Gastrocnemius medialis (tissue), 4 donors: ENCODE measurements around the gene SHH. TPM values are rescaled to one million over a fixed set of nuclear protein-coding genes. Genes with fewer than 3 reads are reported as not detected.

Experiments used
- ATAC-seq, 2 donors: fragments of 150-250 bp; one replicate each; pipeline ENCODE4 v1.9.1; 2016
- DNase-seq, 2 donors: peaks; one replicate each; pipeline ENCODE4 v3.0.0-alpha.2; 2019
- H3K27ac ChIP-seq, 4 donors: fragments of 200-600 bp; sonication (generic); 1 replicate in 1 of 4; 2 replicates in 3 of 4; pipeline ENCODE4 v1.5.1; 2016 to 2018; ENCODE audit warnings: mild to moderate bottlenecking in 2 of 4, moderate library complexity in 1 of 4
- H3K27me3 ChIP-seq, 3 donors: fragments of 200-600 bp; sonication (generic) in 2 of 3; 1 replicate in 1 of 3; 2 replicates in 2 of 3; pipeline versions ENCODE4 v1.5.1 to v1.6.0; 2016 to 2019; ENCODE audit warnings: mild to moderate bottlenecking in 1 of 3, moderate library complexity in 1 of 3
- H3K36me3 ChIP-seq, 2 donors: fragments of 200-600 bp; sonication (generic) in 1 of 2; one replicate each; pipeline ENCODE4 v1.5.1; 2017 to 2018
- H3K4me1 ChIP-seq, 2 donors: fragments of 200-600 bp; sonication (generic) in 1 of 2; one replicate each; pipeline ENCODE4 v1.5.1; 2016 to 2017; ENCODE audit warnings: mild to moderate bottlenecking in 2 of 2
- H3K4me3 ChIP-seq, 4 donors: fragments of 200-600 bp; sonication (generic) in 3 of 4; 1 replicate in 1 of 4; 2 replicates in 3 of 4; pipeline ENCODE4 v1.5.1; 2016 to 2019; ENCODE audit warnings: mild to moderate bottlenecking in 2 of 4
- H3K9me3 ChIP-seq, 3 donors: fragments of 200-600 bp; sonication (generic) in 2 of 3; 1 replicate in 1 of 3; 2 replicates in 2 of 3; pipeline ENCODE4 v1.5.1; 2016 to 2019
- POLR2A ChIP-seq, 2 donors: fragments of 450-650 bp; IDR thresholded peaks; one replicate each; pipeline ENCODE4 v1.6.1; 2017; ENCODE audit warnings: antibody characterized with exemption in 2 of 2, mild to moderate bottlenecking in 2 of 2, moderate library complexity in 2 of 2
- in situ Hi-C, 4 donors: fragments of 200-750 bp; cut with MboI; loops; one replicate each; pipeline versions ENCODE4 v1.15.0 to v1.8.0; 2017; ENCODE audit warnings: low sequenced_read_pairs in 4 of 4
- intact Hi-C: fragments of 100-400 bp; cut with DNase I; formaldehyde crosslinking; loops from one replicate; pipeline ENCODE4 v1.15.1; 2023; ENCODE audit warnings: low total_unique reads
- total RNA-seq, 4 donors: library from RNA; depleted of rRNA; stranded (reverse); fragments of >200 nt; gene quantifications; one replicate each; pipeline versions ENCODE4 v1.1.0 to v1.2.3, GENCODE V29; 2016
- TF ChIP-seq, protein P1 (sequence below), 5 experiments: fragments of 450-650 bp in 3 of 5; fragments of 200-600 bp in 2 of 5; sonication (generic) in 2 of 5; IDR thresholded peaks in 4 of 5; conservative IDR thresholded peaks in 1 of 5; 1 replicate in 4 of 5; 2 replicates in 1 of 5; pipeline ENCODE4 v1.5.1; 2016 to 2019; ENCODE audit warnings: antibody characterized with exemption in 5 of 5, mild to moderate bottlenecking in 3 of 5, moderate library complexity in 3 of 5

Gene SHH
- total RNA-seq, 4 donors from 2014 or later: not detected

DNA sequence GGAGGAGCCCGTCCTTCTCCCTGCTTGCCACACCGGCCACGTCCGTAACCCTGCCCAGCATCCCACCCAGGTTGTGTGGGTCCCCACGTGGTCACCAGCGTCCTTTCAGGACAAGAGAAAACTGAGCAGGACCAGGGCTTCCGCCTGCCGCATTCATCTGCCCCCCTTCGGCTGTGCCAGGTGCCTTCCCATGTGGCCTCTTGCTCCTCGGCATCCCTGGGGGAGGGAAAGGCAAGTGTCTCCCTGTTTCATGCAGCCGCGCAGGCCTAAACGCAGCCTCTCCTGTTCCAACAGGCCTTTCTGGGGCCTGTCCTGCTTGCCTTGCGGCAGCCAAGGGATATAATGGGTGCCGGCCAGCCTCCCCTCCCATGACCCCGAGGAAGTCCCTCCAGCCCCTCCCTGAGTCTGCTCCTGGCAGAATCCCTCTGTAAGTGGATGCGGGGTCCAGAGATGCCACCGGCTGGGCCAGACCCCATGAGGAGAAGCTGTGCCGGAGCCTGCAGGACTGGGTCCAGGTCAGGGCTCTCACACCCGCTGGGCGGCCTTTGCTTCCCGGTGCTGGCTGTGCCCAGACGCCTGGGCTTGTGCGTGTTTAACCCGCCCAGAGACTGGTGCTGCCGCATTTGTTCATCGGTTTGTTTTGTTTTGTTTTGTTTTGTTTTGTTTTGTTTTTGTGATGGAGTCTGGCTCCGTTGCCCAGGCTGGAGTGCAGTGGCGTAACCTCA lies 23.1 kb downstream of the SHH start:
- TF ChIP-seq POLR2A (IDR thresholded peaks at IDR 0.05): no peak
- TF ChIP-seq, protein P1, sequence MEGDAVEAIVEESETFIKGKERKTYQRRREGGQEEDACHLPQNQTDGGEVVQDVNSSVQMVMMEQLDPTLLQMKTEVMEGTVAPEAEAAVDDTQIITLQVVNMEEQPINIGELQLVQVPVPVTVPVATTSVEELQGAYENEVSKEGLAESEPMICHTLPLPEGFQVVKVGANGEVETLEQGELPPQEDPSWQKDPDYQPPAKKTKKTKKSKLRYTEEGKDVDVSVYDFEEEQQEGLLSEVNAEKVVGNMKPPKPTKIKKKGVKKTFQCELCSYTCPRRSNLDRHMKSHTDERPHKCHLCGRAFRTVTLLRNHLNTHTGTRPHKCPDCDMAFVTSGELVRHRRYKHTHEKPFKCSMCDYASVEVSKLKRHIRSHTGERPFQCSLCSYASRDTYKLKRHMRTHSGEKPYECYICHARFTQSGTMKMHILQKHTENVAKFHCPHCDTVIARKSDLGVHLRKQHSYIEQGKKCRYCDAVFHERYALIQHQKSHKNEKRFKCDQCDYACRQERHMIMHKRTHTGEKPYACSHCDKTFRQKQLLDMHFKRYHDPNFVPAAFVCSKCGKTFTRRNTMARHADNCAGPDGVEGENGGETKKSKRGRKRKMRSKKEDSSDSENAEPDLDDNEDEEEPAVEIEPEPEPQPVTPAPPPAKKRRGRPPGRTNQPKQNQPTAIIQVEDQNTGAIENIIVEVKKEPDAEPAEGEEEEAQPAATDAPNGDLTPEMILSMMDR (IDR thresholded peaks at IDR 0.05 in 4 of 5, conservative IDR thresholded peaks at IDR 0.05 in 1 of 5): no peak
- H3K4me1 ChIP-seq: no peaks in the 10 kb centered on the region
- in situ Hi-C loops (no loop called here), intact Hi-C loops (no loop called here)
- H3K27ac ChIP-seq: no peak overlapping the region
- no peak overlapping the region for H3K4me3 ChIP-seq
- no peaks in the 10 kb centered on the region for H3K36me3 ChIP-seq
- ATAC-seq: no peak
- DNase-seq: no peak
- H3K27me3 ChIP-seq: peaks cover 5 to 11% (median 11%) of the 10 kb centered on the region in 3 donors
- H3K9me3 ChIP-seq: no peaks in the 10 kb centered on the region

DNA sequence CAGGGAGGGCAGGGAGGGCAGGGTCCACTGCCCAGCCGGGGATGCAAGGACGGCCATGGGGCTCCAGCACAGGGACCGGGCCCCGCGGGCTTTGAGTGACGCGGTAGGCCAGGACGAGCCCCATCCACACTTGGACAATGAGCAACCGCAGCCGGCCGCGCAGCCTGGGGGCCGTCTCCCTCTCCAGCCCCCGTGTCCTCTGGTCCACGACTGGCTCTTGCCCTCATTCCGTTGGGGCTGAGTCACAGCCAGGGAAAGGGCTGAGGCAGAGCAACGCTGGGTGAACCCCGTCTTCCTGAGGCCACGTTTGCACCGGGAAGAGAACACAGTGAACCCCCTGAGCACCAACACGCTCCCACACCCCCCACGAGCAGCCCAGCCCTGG lies 23.7 kb downstream of the SHH start:
- DNase-seq (no peak), ATAC-seq (no peak)
- Histone ChIP-seq H3K27ac (no peak overlapping the region), H3K27me3 (peaks cover 5 to 11% (median 11%) of the 10 kb centered on the region in 3 donors), H3K9me3 (no peaks in the 10 kb centered on the region), H3K36me3 (peaks cover 0 to 5% of the 10 kb centered on the region in 2 donors), H3K4me1 (no peaks in the 10 kb centered on the region), H3K4me3 (no peak overlapping the region)
- intact Hi-C loops (no loop called here), in situ Hi-C loops (no loop called here)
- TF ChIP-seq, protein P1 (IDR thresholded peaks at IDR 0.05 in 4 of 5, conservative IDR thresholded peaks at IDR 0.05 in 1 of 5): no peak
- TF ChIP-seq POLR2A (IDR thresholded peaks at IDR 0.05): no peak

DNA sequence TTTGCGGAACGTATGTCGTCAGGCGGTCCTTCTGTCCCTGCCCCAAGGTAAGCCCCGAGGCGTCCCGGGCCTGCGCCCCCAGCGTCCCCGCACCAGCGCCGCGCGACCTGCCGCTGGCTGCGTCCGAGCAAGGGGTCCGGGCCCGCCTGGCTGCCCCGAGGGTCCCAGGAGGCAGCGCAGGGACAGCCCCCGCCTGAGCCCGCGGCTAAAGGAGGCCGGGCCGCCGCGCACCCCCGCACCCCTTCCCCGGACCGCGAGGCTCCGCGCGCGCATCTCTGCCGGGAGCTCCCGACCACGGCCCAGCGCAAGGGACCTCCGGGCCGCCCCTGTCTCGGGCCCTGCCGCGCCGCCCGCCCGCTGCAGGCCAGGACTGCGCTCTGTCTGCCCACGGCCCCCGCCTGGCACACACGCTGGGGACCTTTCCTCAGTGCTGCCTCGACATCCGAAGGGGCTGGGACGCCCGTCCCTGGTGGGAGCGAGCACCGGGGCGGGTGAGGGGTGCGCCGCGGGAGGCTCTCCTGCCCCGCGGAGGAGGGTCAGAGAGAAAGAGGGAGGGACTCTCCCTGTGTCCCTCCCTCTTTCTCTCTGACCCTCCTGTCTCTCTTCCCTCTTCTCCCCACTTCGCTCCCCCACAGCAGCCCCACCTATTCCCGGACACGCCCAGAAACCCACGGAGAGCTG lies 25.0 kb downstream of the SHH start:
- Histone ChIP-seq H3K4me3 (peak overlapping the region in 2 of 4 donors; percentile 18 to 27), H3K27me3 (peaks cover 5 to 11% (median 11%) of the 10 kb centered on the region in 3 donors), H3K36me3 (peaks cover 0 to 16% of the 10 kb centered on the region in 2 donors), H3K9me3 (no peaks in the 10 kb centered on the region), H3K27ac (no peak overlapping the region), H3K4me1 (no peaks in the 10 kb centered on the region)
- no peak for DNase-seq
- in situ Hi-C loops (no loop called here), intact Hi-C loops (no loop called here)
- ATAC-seq: peak in 1 of 2 donors; percentile 18
- TF ChIP-seq, protein P1 (IDR thresholded peaks at IDR 0.05 in 4 of 5, conservative IDR thresholded peaks at IDR 0.05 in 1 of 5): no peak
- no peak for TF ChIP-seq POLR2A (IDR thresholded peaks at IDR 0.05)

- ATAC-seq (no peak), DNase-seq (no peak)
- Histone ChIP-seq H3K36me3 (peaks cover 0 to 17% of the 10 kb centered on the region in 2 donors), H3K4me1 (no peaks in the 10 kb centered on the region), H3K27ac (no peak overlapping the region), H3K27me3 (peaks cover 5 to 11% (median 11%) of the 10 kb centered on the region in 3 donors), H3K4me3 (no peak overlapping the region), H3K9me3 (no peaks in the 10 kb centered on the region)
- TF ChIP-seq, protein P1 (IDR thresholded peaks at IDR 0.05 in 4 of 5, conservative IDR thresholded peaks at IDR 0.05 in 1 of 5): no peak
- no peak for TF ChIP-seq POLR2A (IDR thresholded peaks at IDR 0.05)
- intact Hi-C loops (no loop called here), in situ Hi-C loops (no loop called here)
Observed at GRCh38 chr7:155786491-155786890, 25.8 kb downstream of the SHH start.
